NCI-H526 (cell line): Measurements from ENCODE around the gene CCNK.

ENCODE experiments used
- DNase-seq, 2 experiments: peaks; one replicate each; lab custom pipeline; 2025; lab: John Stamatoyannopoulos, UW

CCNK gene

DNA sequence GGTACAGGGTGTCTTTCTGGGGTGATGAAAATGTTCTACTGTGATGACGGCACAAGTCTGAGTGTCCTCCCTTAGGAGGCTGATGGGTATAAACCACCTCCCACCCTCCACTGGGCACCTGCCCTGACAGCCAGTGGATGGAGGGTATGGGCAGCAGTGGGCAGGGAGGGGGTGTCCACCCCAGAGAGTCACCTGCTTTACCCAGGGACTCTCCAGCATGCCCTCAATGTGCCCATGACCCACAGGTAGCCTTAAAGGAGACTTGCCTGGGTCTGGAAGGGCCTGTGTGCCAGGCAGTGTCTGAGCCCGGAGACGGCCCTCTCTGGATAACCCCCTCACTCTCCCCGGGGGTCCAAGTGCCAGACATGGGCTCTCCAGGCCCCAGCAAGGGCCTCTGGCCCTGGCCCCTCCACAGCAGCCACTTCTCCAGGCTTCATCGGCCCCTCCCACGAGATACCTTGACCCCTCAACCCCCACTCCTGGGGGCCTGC, 38.8 kb downstream of the CCNK start:
- DNase-seq, result no peak

DNA sequence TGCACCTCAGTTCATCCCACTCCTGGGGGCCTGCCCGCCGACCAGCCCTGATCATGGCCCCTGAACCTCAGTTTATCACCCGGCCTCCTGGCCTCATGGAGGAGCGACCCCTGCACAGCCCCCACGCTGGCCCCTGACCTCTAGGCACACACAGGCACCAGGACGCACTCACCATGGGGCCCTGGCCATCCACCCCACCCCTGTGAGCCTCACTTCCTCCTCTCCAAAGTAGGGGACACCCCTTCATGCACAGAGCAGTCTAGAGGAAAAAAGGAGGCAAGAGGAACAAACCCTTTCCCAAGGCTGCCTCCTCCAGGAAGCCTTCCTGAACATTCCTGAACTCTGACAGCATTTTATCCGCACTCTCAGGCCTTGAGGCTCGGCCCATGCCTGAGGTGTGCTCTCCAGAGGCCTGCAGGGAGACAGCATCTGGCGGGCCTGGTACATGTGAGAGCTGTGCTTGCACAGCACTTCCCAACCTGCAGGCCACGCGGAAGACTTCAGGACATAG, 39.4 kb downstream of the CCNK start:
- no peak for DNase-seq

DNA sequence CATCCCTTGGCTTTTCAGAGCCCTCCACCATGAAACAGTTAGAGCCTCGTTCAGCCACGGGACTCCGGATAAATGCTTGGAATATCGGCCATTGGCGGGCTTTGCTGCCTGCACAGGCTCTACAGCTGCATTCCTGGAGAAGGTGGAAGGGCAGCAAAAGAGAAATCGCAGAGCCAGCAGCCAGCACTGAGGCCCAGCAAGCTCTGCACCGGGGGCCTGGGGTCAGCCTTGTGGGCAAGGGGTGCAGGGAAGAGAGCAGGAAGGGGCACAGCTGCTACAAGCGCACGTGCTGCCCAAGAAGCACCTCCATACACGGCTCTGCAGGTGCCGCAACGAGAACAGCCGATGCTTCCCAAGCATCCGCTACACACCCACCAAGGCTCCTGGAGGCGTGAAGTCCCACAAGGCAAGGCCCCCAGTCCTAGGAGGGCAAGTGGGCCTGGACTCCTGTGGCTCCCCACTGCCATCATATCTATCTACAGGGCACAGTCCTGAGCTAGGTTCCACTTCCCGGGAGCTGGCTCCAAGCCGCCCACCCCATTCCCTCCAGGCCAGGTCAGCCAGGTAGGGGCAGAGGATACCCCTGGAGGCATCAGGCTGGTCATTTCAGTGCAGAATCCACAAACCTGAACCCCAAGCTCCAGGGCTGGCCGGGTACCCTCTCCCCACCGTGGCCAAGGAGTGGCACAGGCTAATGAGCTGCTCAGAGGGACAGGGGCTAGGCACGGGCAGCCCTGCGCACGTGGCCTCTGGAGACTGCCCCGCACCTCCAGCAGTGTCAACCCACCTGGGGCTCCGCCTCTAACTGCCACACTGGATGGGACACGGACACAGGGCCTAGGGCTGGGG, 40.2 kb downstream of the CCNK start:
- no peak for DNase-seq

DNA sequence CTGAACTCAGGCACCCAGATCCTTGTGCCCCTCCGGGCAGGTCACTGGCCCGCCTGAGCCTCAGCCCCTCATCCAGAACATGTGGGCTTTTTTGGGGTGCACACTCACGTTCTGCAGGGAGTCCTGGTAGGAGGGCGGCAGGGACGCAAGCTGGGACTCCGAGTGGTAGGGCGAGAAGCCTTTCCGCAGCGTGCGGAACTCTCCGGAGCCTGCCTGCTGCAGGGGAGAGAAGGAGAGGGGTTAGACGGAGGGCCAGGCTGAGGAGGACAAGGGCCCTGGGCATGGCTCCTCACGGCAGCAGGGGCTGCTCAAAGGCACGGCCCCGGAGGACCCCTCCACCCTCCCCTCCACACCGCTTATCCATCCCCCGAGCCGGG, 40.8 kb downstream of the CCNK start:
- no peak for DNase-seq

DNA sequence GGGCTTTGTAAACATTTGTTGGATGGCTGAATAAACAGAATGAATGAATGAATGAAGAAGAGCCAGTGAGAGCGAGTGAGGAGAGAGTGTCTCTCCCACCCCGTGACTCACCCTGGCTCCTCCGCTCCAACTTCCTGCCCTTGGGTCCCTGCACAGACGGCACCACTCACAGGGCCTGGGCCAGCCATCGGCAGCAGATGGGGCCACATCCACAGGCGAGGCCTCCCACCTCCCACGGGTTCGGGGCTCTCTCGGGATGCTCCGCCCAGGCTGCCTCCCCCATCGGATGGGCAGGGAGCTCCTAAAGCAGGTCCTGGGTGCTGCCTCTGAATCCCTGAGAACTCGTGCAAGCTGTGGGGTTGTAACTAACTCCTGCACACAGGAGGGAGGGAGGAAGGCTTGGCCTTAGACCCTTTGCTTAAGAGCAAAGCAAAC, 41.3 kb downstream of the CCNK start:
- DNase-seq, result no peak

DNA sequence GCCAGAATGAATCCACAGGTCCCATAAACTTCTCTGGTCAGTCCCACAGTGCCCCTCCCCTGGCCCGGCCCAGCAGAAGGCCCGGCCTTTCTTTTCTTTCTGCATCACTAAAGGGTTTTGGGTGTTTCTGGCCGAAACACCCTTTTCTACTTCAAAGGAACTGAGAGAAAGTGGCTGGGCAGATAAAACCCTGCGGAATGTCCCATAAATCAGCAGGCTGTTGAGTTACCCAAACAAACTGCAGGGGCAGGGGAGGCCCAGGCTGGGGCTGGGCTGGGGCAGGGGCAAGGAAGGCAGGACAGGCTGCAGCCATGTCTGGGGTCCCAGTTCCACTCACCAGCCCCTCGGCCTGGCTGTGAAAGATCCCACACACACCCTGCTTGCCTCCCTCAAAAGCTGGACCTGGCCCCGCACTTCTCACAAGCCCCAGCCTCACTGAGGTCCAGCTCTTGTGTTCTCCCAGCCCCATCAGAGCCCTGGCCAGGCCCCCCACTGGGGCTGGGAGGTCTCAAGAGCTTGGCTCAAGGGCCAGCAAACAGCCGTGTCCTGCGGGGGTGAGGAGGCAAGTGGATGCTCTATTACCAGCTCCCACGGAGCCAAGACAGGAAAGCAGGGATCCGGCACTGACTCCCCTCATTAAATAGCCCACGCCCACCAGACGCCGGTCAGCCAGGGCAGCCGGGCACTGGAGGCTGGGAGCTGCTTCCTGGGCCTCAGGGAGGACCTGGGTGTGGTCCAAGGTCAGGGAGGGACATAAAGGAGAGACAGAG, 41.9 kb downstream of the CCNK start:
- DNase-seq, result no peak

DNA sequence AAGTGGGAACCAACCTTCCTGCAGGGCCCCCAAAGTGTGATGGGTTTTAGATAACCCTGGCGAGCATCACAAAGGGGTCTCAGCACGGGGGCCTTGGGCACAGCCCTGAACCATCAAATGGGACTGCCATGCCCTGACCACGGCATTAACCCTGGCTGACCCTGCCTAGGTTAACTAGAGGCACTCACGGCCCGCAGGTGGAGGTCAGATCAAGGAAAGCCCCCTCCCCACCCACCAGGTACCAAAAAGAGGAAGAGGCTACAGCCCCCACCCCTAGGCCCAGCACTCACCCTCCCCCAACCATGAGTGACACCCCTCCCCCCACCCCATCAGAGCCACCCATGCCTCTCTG, 42.5 kb downstream of the CCNK start:
- no peak for DNase-seq

DNA sequence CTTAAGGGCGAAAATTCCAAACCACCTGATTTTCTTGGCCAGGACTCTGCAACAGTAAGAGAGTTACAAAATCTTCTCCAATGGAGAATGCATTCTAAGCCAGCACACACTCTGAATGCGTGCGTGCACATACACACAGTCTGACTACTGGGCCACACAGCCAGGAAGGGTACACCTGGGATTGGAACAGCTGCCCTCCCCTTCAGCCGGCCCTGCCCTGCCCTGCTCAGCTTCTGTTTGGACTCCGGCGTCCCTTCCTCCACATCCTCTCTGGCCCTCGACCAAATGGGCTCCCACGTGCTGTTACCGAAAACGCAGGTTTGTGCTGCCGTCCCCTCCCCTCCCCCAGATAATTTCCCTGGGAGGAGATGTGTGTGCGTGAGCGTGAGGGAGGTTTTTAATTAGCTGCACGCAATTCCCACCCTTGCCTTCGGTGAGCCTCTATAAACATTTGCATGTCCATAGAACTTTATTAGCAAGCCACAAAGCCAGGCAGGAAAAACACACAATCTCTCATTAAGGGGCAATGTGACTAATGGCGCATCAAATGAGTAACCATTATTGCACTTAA, 43.0 kb downstream of the CCNK start:
- DNase-seq, result peak; percentile 51 to 73

DNA sequence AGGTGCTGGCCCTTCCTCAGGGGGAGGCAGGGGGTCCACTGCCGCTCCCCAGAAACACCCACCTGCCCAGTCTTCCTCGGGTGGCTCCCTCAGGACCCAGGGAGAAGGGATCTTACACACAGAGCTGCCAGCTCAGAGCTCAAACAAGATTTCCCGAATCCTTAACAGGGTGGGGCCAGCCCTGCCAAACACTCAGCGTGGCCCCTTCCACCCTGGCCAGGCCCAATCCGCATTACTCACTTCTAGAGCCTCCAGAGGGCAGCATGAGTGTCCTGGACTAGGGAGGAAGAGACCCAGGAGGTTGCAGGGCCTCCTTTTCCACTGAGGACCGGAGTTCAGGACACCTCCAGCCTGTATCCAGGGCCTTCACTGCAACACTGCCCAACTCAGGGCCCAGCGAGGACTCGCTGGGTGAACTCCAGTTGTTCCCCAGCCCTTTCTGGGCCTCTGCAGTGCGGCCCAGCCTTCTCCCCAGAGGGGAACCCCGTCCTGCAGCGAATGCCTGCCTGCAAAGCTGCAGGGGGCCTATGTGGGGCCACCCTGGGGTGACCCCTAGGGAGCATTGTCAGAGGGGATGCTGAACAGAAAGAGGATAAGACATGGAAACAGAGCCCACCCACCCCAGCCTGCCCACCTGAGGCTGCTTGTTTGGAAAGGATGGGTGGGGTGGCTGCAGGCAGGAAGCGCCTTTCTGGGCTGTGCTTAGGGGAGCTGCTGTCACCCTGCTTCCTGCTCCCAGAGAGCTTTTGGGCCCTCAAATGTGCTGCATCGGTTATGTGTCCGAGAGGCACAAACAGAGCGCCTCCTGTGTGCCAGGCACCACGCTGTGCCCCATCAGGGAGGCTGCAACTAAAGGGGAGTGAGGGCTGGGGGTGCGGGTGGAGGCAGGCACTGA, 43.8 kb downstream of the CCNK start:
- peak in 1 of 2 experiments; percentile 46 for DNase-seq

DNA sequence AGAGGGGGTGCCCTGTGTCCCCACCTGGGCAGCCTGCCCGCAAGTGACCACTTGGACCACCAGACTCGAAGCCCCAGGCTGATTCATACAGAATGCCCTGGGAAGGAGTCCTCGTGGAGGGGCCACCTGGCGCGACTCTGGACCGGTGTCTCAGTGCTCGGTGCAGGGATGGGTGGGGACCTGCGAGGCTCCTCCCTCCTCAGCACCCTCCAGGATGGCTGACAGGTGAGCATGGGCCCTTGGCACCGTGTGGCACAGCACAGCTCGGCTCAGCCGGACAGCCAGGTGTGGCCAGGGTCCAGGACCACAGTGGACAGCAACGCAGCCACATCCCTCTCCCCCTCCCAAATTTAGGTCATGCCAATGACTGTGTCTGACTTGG, 44.5 kb downstream of the CCNK start:
- no peak for DNase-seq

DNA sequence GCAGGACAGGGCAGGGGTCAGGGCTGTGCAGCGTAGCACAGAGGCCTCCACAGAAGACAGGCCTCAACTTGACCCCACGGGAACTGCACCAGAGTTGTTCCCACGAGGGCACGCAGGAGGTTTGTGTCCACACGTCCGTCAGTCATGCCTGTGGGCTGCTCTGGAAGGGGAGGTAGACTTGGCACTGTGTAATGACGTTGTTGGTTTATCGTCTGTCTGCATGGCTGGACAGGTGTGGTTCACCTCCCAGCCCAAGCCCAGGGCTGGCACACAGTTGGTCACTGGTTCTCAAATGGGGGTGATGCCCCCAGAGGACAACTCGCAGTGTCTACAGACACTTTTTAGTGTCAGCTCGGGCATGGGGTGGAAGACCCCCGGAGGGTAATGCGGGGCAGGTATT, 45.8 kb downstream of the CCNK start:
- DNase-seq, result no peak

DNA sequence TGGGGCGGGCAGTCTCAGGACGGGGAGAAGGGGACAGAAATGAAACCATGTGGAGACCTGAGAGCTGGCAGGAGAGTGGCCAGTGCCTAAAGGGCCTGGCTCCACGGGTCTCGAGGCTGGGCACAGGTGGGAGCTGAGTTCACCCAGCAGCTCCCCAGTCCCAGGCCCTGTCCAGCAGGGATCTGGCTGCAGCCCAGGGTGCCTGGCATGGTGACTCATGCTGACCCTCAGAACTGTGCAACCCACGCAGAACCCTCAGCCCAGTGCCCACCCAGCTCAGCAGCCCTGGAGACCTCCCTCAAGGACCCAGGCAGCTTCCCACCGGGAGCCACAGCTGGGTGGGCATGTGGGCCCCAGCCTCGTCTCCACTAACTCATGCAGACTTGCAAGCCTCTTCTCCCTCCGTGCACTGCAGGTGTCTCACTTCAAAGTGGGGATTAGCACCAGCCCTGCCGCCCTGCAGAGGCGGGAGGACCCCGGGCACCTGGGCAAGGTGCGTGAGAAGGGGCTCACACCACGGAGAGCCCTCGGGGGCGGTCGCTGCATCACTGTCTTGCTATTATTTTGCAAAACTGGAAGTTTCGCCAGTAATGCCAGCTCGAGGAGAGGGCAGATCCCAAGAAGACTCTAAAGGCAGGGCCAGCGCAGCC, 46.3 kb downstream of the CCNK start:
- DNase-seq, result no peak

DNA sequence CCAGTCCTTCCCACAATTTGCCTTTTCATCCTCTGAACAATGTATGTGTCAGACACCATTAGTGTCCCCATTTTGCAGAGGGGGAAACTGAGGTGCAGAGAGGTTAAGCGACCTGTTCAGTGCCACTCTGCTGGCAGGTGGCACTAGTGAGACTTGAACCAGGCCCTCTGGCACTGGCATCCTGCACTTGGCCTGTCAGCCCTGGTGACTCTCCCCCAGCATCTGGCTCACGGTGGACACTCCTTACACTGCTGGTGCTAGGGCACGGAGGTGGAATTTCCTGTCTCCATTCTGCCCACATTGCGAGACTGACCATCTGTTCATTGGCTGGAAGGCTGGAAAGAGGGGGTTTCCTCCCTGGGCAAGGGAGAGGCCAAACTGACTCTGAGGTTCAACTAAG, 48.7 kb downstream of the CCNK start:
- no peak for DNase-seq

DNA sequence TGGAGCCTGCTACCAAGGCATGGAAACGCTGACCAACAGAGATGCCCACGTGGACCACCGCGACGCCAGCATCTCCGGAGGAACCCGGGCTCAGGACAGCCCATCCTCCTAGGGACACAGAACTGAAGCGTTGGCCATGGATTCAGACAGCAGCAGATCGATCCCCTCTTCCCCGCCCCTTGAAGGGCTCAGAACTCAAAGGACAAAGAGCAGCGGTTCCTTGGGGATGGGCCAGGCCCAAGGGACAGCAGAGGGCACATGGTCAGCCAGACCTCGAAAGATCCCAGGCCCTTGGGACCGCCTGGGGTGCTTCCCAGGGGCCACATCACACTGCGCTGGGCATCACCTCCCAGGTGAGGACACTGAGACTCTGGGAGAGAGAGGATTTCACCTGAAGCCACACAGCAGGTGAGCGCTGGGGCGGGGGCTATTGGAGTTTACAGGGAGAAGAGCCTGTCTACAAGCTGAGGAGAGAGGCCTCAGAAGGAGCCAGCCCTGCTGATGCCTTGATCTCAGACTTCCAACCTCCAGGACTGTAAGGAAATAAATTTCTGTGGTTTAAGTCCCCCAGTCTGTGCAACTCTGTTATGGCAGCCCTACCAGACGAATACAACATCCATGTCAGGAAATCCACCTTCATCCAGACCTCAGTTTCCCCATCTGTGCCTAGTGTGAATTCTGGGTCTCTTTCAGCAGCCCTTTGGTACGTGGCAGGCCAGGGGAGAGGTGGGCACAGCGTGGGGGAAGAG, 49.4 kb downstream of the CCNK start:
- no peak for DNase-seq

DNA sequence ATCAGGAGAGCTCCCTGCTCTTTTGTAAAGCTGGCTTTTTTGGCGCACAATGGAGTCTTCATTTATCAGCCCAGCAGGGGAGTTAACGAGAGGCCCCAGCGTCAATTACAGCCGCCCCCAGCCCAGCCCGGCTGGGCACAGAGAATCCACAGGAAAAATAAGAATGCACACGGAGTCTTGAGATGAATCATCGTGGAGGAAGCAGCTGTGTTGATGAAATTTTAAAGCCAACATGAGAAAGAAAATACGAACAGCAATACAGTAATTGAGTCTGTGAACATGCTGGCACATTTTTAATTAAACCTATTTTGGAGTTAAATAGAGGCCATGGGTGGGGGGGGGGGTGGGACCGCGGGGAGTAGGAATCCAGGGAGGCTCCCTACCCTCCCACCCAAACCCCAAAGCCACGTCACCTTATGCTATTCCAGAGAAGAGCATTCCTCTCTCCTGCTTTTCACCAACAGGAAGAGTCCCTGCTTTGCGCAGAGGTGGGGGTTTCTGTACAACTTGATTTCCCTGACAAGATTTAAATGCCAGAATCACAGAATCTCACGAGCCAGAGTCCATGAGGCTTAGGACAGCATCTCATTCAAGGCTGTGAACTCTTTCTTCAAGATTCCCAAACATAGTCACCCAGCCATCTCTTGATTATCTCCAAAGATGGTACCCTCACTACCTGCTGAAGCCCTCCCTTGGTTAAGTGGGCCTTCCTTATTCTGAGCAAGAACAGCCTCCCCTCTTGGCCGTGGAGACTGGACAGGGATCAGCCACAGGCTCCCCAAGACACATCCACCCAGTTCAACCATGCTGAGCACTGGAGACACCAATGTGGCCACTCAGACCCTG, 50.3 kb downstream of the CCNK start:
- DNase-seq, result no peak

DNA sequence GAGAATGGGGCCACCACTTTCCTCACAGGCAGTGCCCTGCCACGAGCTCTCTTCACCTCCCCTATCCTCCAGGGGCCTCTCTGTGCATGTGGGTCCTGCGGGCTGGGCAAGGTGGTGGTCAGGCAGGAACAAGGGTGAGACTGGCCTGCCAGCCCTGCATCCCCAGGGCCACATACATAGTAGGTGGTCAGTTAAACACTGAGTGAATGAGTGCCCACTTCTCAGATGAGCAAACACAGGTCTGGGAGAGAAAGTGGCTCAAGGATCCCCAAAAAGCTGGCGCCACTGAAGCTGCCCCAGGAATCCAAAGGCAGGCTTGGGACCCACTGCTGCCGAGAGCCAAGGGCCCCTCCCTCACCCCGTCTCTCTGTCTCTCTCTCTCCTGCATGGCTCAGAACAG, 51.1 kb downstream of the CCNK start:
- DNase-seq, result no peak

DNA sequence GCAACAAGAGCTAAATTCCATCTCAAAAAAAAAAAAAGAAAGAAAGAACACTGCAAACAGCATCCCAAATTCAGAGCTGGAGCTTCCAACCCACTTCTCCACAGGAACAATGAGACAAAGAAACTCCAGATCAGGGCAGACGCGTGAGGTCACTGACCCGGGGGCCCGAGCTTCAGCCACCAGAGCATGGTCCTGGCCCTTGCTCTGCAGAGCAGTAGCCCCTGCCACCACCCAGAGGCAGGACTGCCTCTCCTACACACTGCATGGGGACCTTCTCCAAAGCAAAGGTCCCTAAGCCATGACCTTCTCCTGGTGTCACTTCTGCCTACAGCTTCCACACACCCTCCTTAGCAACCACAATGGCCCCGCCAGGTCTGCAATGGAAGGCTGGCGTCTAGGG, 53.1 kb downstream of the CCNK start:
- no peak for DNase-seq

DNA sequence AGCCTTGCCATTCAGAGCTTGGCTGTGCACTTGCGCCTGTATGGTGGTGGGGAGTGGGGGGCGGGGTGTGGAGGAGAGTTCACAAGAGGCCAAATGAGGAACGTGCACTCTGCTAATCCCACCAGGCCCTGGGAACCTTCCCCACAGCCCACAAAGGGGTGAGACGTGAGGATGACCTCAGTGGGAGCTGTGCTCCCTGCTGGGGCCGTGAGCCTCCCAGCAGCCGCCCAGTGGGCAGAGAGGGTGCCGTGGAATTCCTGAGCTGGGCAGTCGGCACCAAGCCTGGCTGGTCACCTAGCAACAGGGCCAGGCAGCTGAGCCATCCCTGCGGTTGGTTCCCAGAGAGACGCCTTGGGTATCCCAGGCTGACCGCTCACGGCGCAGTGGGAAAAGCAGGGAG, 53.7 kb downstream of the CCNK start:
- DNase-seq, result no peak

DNA sequence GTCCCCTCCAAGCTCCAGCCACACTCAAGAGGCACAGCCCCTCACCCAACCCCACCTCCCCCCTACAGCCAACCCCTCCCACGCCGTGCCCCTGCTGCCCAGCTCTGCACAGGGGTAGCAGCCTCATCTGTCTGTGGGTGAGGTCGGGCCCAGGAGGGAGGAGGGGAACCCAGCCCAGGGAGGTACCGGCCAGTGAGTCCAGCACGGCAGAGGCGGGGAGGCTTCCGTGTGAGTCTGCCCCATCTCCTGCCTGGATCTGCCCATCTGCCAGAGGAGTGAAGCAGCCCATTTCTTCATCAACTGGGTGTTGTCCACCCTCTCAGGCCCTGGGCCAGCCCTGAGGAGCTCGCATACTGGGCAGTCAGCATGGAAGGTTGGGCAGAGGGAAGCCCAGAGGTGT, 54.2 kb downstream of the CCNK start:
- no peak for DNase-seq
